Activated T-cell treated with anti-CD3 and anti-CD28 coated beads, Interleukin-2, amount 50 U/mL, for 48 hours (primary cell): Measurements from ENCODE around the gene PXN.
"Not testable (repeated sequence)": the region's sequence is repeated elsewhere in the genome, so short reads cannot be mapped to it uniquely, and the experiment has no call there.

Experiments
- DNase-seq, 2 experiments: peaks; one replicate each; pipeline ENCODE4 v3.0.0-alpha.2; 2020

PXN gene

GRCh38 chr12:120224304-120225199 is 41.0 kb downstream of the PXN start:
- DNase-seq = no peak

GRCh38 chr12:120223458-120224303 is 41.8 kb downstream of the PXN start:
- DNase-seq = no peak

- no peak for DNase-seq
These were observed 43.2 kb downstream of the PXN start for GRCh38 chr12:120222288-120222832.

- DNase-seq = no peak
These were observed 44.0 kb downstream of the PXN start for GRCh38 chr12:120221576-120221900.

- no peak for DNase-seq
These were observed 44.5 kb downstream of the PXN start for GRCh38 chr12:120220838-120221575.

GRCh38 chr12:120218680-120219606 is 46.6 kb downstream of the PXN start:
- no peak for DNase-seq

GRCh38 chr12:120216742-120217605 is 48.6 kb downstream of the PXN start:
- DNase-seq = no peak

- no peak for DNase-seq
These were observed 49.5 kb downstream of the PXN start for GRCh38 chr12:120215766-120216735.

- no peak for DNase-seq
These were observed 50.2 kb downstream of the PXN start for GRCh38 chr12:120215357-120215735.

GRCh38 chr12:120214626-120215356 is 50.7 kb downstream of the PXN start:
- no peak for DNase-seq

GRCh38 chr12:120213758-120214157 is 51.8 kb downstream of the PXN start:
- DNase-seq = no peak

GRCh38 chr12:120213182-120213581 is 52.3 kb downstream of the PXN start:
- not testable (repeated sequence) for DNase-seq

GRCh38 chr12:120212301-120212700 is 53.2 kb downstream of the PXN start:
- no peak for DNase-seq

- DNase-seq = no peak
These were observed 53.6 kb downstream of the PXN start for GRCh38 chr12:120211904-120212283.

GRCh38 chr12:120211243-120211903 is 54.2 kb downstream of the PXN start:
- DNase-seq = no peak

GRCh38 chr12:120209851-120210250 is 55.7 kb downstream of the PXN start:
- DNase-seq = no peak

GRCh38 chr12:120207227-120207626 is 58.3 kb downstream of the PXN start:
- no peak for DNase-seq

- not testable (repeated sequence) for DNase-seq
These were observed 58.7 kb downstream of the PXN start for GRCh38 chr12:120206781-120207180.
